ENCODE data around the gene GABBR2.

Gene GABBR2

GRCh38 chr9:98647236-98647635, 61.5 kb downstream of the GABBR2 start:
- H3K27ac ChIP-seq (ENCODE audit: low read length) = no peak overlapping the region
- H2AFZ ChIP-seq (ENCODE audit: low read length) = no peak overlapping the region
- no peaks in the 10 kb centered on the region for H3K9me2 ChIP-seq (replicated peaks; ENCODE audit: insufficient read depth, low read length)
- DNase-seq = no peak
- no peak overlapping the region for H3K4me3 ChIP-seq (ENCODE audit: low read length)
- no peak for TF ChIP-seq EZH2 (optimal IDR thresholded peaks at IDR 0.05; ENCODE audit: low read depth, low read length)
- no peaks in the 10 kb centered on the region for H4K20me1 ChIP-seq (ENCODE audit: insufficient read depth, low read length)
- no peaks in the 10 kb centered on the region for H3K36me3 ChIP-seq (replicated peaks; ENCODE audit: insufficient read depth, low read length)
- no peak overlapping the region for H3K4me2 ChIP-seq (ENCODE audit: low read depth, low read length)
- no peaks in the 10 kb centered on the region for H3K27me3 ChIP-seq (replicated peaks; ENCODE audit: insufficient read depth, low read length)
- no peaks in the 10 kb centered on the region for H3K4me1 ChIP-seq (ENCODE audit: low read length)
- H3K79me2 ChIP-seq (ENCODE audit: low read length) = no peaks in the 10 kb centered on the region
- H3F3A ChIP-seq (ENCODE audit: insufficient read depth, low read length) = no peaks in the 10 kb centered on the region
- H3K9me3 ChIP-seq (replicated peaks; ENCODE audit: insufficient read depth, low read length) = no peaks in the 10 kb centered on the region
- H3K9ac ChIP-seq (ENCODE audit: low read length) = no peak overlapping the region

GRCh38 chr9:98644011-98644410, 64.7 kb downstream of the GABBR2 start:
- no peak overlapping the region for H3K27ac ChIP-seq (ENCODE audit: low read length)

DNA sequence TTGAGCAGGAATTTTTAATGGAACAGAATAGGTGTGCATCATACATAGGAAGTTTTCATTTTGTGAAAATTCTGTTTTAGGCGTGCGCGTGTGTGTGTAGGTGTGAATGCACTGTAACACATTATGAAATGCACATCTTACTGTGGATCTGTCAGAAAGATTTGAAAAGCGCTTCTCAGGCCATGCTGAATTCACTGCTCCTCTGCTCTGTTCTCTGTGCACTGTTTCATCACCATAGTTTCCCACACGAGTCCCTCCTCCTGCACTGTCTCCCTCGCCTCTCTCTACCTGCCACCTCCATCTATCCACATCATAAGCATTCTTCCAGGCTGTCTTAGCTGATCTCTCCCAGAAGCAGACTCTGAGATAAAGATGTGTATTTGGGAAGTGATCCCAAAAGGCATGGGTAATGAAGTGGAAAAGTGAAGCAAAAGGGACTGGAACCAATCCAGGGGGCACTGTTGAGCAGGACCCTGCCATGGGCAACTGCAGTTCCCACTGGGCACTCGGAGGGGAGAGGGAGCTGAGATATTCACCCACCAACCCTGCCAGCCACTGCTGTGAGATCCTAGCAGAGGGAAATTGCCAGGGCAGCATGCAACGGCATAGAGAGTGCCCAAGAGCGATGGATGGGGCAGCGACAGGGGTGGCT, 65.9 kb downstream of the GABBR2 start:
- H3K4me3 ChIP-seq (ENCODE audit: low read length) = no peak overlapping the region
- H2AFZ ChIP-seq (ENCODE audit: low read length) = no peak overlapping the region
- TF ChIP-seq EZH2 (optimal IDR thresholded peaks at IDR 0.05; ENCODE audit: low read depth, low read length) (no peak), EZH2phosphoT487 (IDR thresholded peaks at IDR 0.05; ENCODE audit: low read length) (no peak)
- TF ChIP-seq, protein P1, sequence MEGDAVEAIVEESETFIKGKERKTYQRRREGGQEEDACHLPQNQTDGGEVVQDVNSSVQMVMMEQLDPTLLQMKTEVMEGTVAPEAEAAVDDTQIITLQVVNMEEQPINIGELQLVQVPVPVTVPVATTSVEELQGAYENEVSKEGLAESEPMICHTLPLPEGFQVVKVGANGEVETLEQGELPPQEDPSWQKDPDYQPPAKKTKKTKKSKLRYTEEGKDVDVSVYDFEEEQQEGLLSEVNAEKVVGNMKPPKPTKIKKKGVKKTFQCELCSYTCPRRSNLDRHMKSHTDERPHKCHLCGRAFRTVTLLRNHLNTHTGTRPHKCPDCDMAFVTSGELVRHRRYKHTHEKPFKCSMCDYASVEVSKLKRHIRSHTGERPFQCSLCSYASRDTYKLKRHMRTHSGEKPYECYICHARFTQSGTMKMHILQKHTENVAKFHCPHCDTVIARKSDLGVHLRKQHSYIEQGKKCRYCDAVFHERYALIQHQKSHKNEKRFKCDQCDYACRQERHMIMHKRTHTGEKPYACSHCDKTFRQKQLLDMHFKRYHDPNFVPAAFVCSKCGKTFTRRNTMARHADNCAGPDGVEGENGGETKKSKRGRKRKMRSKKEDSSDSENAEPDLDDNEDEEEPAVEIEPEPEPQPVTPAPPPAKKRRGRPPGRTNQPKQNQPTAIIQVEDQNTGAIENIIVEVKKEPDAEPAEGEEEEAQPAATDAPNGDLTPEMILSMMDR (IDR thresholded peaks at IDR 0.05; ENCODE audit: low read length) = no peak
- no peak overlapping the region for H3K27ac ChIP-seq (ENCODE audit: low read length)
- no peaks in the 10 kb centered on the region for H3K9me2 ChIP-seq (replicated peaks; ENCODE audit: insufficient read depth, low read length)
- no peak for DNase-seq
- H3K79me2 ChIP-seq (ENCODE audit: low read length) = no peaks in the 10 kb centered on the region
- no peaks in the 10 kb centered on the region for H3K4me1 ChIP-seq (ENCODE audit: low read length)
- no peak overlapping the region for H3K4me2 ChIP-seq (ENCODE audit: low read depth, low read length)
- H3K27me3 ChIP-seq (replicated peaks; ENCODE audit: insufficient read depth, low read length) = no peaks in the 10 kb centered on the region
- no peak overlapping the region for H3K9ac ChIP-seq (ENCODE audit: low read length)
- no peaks in the 10 kb centered on the region for H3F3A ChIP-seq (ENCODE audit: insufficient read depth, low read length)
- H4K20me1 ChIP-seq (ENCODE audit: insufficient read depth, low read length) = no peaks in the 10 kb centered on the region
- no peaks in the 10 kb centered on the region for H3K9me3 ChIP-seq (replicated peaks; ENCODE audit: insufficient read depth, low read length)
- no peaks in the 10 kb centered on the region for H3K36me3 ChIP-seq (replicated peaks; ENCODE audit: insufficient read depth, low read length)

More at GRCh38 chr9:98644011-98644410, 64.7 kb downstream of the GABBR2 start:
- Histone ChIP-seq H3K4me1 (ENCODE audit: low read length) (no peaks in the 10 kb centered on the region), H2AFZ (ENCODE audit: low read length) (no peak overlapping the region), H4K20me1 (ENCODE audit: insufficient read depth, low read length) (no peaks in the 10 kb centered on the region), H3K27me3 (replicated peaks; ENCODE audit: insufficient read depth, low read length) (no peaks in the 10 kb centered on the region), H3K79me2 (ENCODE audit: low read length) (no peaks in the 10 kb centered on the region), H3K4me2 (ENCODE audit: low read depth, low read length) (no peak overlapping the region), H3K4me3 (ENCODE audit: low read length) (no peak overlapping the region), H3K36me3 (replicated peaks; ENCODE audit: insufficient read depth, low read length) (no peaks in the 10 kb centered on the region), H3F3A (ENCODE audit: insufficient read depth, low read length) (no peaks in the 10 kb centered on the region), H3K9me2 (replicated peaks; ENCODE audit: insufficient read depth, low read length) (no peaks in the 10 kb centered on the region), H3K9me3 (replicated peaks; ENCODE audit: insufficient read depth, low read length) (no peaks in the 10 kb centered on the region), H3K9ac (ENCODE audit: low read length) (no peak overlapping the region)
- no peak for DNase-seq
- no peak for TF ChIP-seq EZH2 (optimal IDR thresholded peaks at IDR 0.05; ENCODE audit: low read depth, low read length)

GRCh38 chr9:98641695-98642094, 67.0 kb downstream of the GABBR2 start:
- Histone ChIP-seq H3K79me2 (ENCODE audit: low read length) (no peaks in the 10 kb centered on the region), H3K4me1 (ENCODE audit: low read length) (no peaks in the 10 kb centered on the region), H3K27me3 (replicated peaks; ENCODE audit: insufficient read depth, low read length) (no peaks in the 10 kb centered on the region), H4K20me1 (ENCODE audit: insufficient read depth, low read length) (no peaks in the 10 kb centered on the region), H2AFZ (ENCODE audit: low read length) (no peak overlapping the region), H3K27ac (ENCODE audit: low read length) (no peak overlapping the region), H3K4me3 (ENCODE audit: low read length) (no peak overlapping the region), H3K9ac (ENCODE audit: low read length) (no peak overlapping the region), H3K36me3 (replicated peaks; ENCODE audit: insufficient read depth, low read length) (no peaks in the 10 kb centered on the region), H3K9me2 (replicated peaks; ENCODE audit: insufficient read depth, low read length) (no peaks in the 10 kb centered on the region), H3K9me3 (replicated peaks; ENCODE audit: insufficient read depth, low read length) (no peaks in the 10 kb centered on the region), H3F3A (ENCODE audit: insufficient read depth, low read length) (no peaks in the 10 kb centered on the region), H3K4me2 (ENCODE audit: low read depth, low read length) (no peak overlapping the region)
- TF ChIP-seq EZH2phosphoT487 (IDR thresholded peaks at IDR 0.05; ENCODE audit: low read length) (no peak), EZH2 (optimal IDR thresholded peaks at IDR 0.05; ENCODE audit: low read depth, low read length) (no peak)
- TF ChIP-seq, protein P1 (IDR thresholded peaks at IDR 0.05; ENCODE audit: low read length) = no peak
- DNase-seq = no peak

Data from MM.1S (cell line).